MM.1S (cell line): ENCODE results near the gene LSAMP.
"Not testable (repeated sequence)": the region's sequence is repeated elsewhere in the genome, so short reads cannot be mapped to it uniquely, and the experiment has no call there.

Source experiments
- DNase-seq: peaks from one replicate; pipeline ENCODE4 v3.0.0-alpha.2; 2015
- H2AFZ ChIP-seq: fragments of 300-600 bp; sonication (generic); 2 replicates; pipeline ENCODE4 v1.6.0; 2016; ENCODE audit warnings: antibody characterized with exemption, low read length
- H3F3A ChIP-seq: fragments of 300-600 bp; sonication (generic); 2 replicates; pipeline ENCODE4 v1.6.1; 2016; ENCODE audit warnings: mild to moderate bottlenecking, antibody characterized with exemption, low read length, moderate library complexity, mixed read lengths; ENCODE audit not compliant: insufficient read depth
- H3K27ac ChIP-seq: fragments of 300-600 bp; sonication (generic); 2 replicates; pipeline ENCODE4 v1.5.1; 2016; ENCODE audit warnings: mild to moderate bottlenecking, low read length
- H3K27me3 ChIP-seq: fragments of 300-600 bp; sonication (generic); replicated peaks from 2 replicates; pipeline ENCODE4 v1.6.0; 2016; ENCODE audit warnings: low read length; ENCODE audit not compliant: insufficient read depth
- H3K36me3 ChIP-seq: fragments of 300-600 bp; sonication (generic); replicated peaks from 2 replicates; pipeline ENCODE4 v1.6.1; 2016; ENCODE audit warnings: mild to moderate bottlenecking, low read length, mixed read lengths; ENCODE audit not compliant: insufficient read depth
- H3K4me1 ChIP-seq: fragments of 300-600 bp; sonication (generic); 2 replicates; pipeline ENCODE4 v1.6.1; 2016; ENCODE audit warnings: low read length, mixed read lengths
- H3K4me2 ChIP-seq: fragments of 300-600 bp; sonication (generic); 2 replicates; pipeline ENCODE4 v1.6.0; 2016; ENCODE audit warnings: low read depth, low read length
- H3K4me3 ChIP-seq: fragments of 300-600 bp; sonication (generic); 2 replicates; pipeline ENCODE4 v1.5.1; 2016; ENCODE audit warnings: low read length, mixed read lengths
- H3K79me2 ChIP-seq: fragments of 300-600 bp; sonication (generic); 2 replicates; pipeline ENCODE4 v1.6.1; 2016; ENCODE audit warnings: mixed run types, low read length, mixed read lengths
- H3K9ac ChIP-seq: fragments of 300-600 bp; sonication (generic); 2 replicates; pipeline ENCODE4 v1.6.1; 2016; ENCODE audit warnings: low read length, mixed read lengths
- H3K9me2 ChIP-seq: fragments of 300-600 bp; sonication (generic); replicated peaks from 2 replicates; pipeline ENCODE4 v1.6.1; 2016; ENCODE audit warnings: mild to moderate bottlenecking, low read length, mixed read lengths; ENCODE audit not compliant: insufficient read depth
- H3K9me3 ChIP-seq: fragments of 300-600 bp; sonication (generic); replicated peaks from 2 replicates; pipeline ENCODE4 v1.6.1; 2016; ENCODE audit warnings: mild to moderate bottlenecking, low read length, mixed read lengths; ENCODE audit not compliant: insufficient read depth
- H4K20me1 ChIP-seq: fragments of 300-600 bp; sonication (generic); 2 replicates; pipeline ENCODE4 v1.6.1; 2016; ENCODE audit warnings: mild to moderate bottlenecking, low read length, moderate library complexity, mixed read lengths; ENCODE audit not compliant: insufficient read depth
- CTCF ChIP-seq: fragments of 300-600 bp; sonication (generic); IDR thresholded peaks from 2 replicates; pipeline ENCODE4 v1.5.1; 2016; ENCODE audit warnings: antibody characterized with exemption, low read length, mixed read lengths
- EZH2 ChIP-seq: fragments of 300-600 bp; sonication (generic); optimal IDR thresholded peaks from 2 replicates; pipeline ENCODE3; 2017; ENCODE audit warnings: low read depth, mild to moderate bottlenecking, antibody characterized with exemption, low read length, mixed read lengths
- EZH2phosphoT487 ChIP-seq: fragments of 300-600 bp; sonication (generic); IDR thresholded peaks from 2 replicates; pipeline ENCODE4 v1.6.1; 2018; ENCODE audit warnings: antibody characterized with exemption, low read length

The LSAMP gene

GRCh38 chr3:116216761-116217160 is 228.5 kb downstream of the LSAMP start:
- Histone ChIP-seq H3K9ac (no peak overlapping the region), H3K27ac (no peak overlapping the region), H3K27me3 (no peaks in the 10 kb centered on the region), H3K4me1 (no peaks in the 10 kb centered on the region), H3K36me3 (no peaks in the 10 kb centered on the region), H2AFZ (no peak overlapping the region), H3K4me2 (no peak overlapping the region), H3K9me3 (no peaks in the 10 kb centered on the region), H3K4me3 (no peak overlapping the region), H3K9me2 (no peaks in the 10 kb centered on the region), H3K79me2 (no peaks in the 10 kb centered on the region), H3F3A (no peaks in the 10 kb centered on the region), H4K20me1 (no peaks in the 10 kb centered on the region)
- TF ChIP-seq EZH2phosphoT487 (no peak), CTCF (no peak), EZH2 (no peak)
- no peak for DNase-seq

- no peaks in the 10 kb centered on the region for H4K20me1 ChIP-seq
- H3K27me3 ChIP-seq, result no peaks in the 10 kb centered on the region
- H3K27ac ChIP-seq, result no peak overlapping the region
- H3K4me3 ChIP-seq, result no peak overlapping the region
- no peak overlapping the region for H2AFZ ChIP-seq
- H3K36me3 ChIP-seq, result no peaks in the 10 kb centered on the region
- H3K9ac ChIP-seq, result no peak overlapping the region
- H3K79me2 ChIP-seq, result no peaks in the 10 kb centered on the region
- no peak overlapping the region for H3K4me2 ChIP-seq
- H3K9me2 ChIP-seq, result no peaks in the 10 kb centered on the region
- TF ChIP-seq CTCF (no peak), EZH2phosphoT487 (no peak), EZH2 (no peak)
- H3F3A ChIP-seq, result no peaks in the 10 kb centered on the region
- no peaks in the 10 kb centered on the region for H3K9me3 ChIP-seq
- no peak for DNase-seq
- no peaks in the 10 kb centered on the region for H3K4me1 ChIP-seq
Observed at GRCh38 chr3:116211901-116212300, 233.4 kb downstream of the LSAMP start.

- not testable (repeated sequence) for H3K27ac ChIP-seq, H3K79me2 ChIP-seq, H2AFZ ChIP-seq, H3K36me3 ChIP-seq, H3K9ac ChIP-seq, H3K9me3 ChIP-seq, H3K4me3 ChIP-seq, H3F3A ChIP-seq, DNase-seq, H3K27me3 ChIP-seq, H3K9me2 ChIP-seq, H4K20me1 ChIP-seq, H3K4me2 ChIP-seq, H3K4me1 ChIP-seq
Observed at GRCh38 chr3:116208830-116209229, 236.5 kb downstream of the LSAMP start.

- TF ChIP-seq EZH2phosphoT487, result no peak
- TF ChIP-seq CTCF, result no peak
- no peak for TF ChIP-seq EZH2
- H3K27me3 ChIP-seq, result no peaks in the 10 kb centered on the region
- DNase-seq, result no peak
- H3K4me2 ChIP-seq, result no peak overlapping the region
- no peaks in the 10 kb centered on the region for H3F3A ChIP-seq
- no peak overlapping the region for H3K9ac ChIP-seq
- no peaks in the 10 kb centered on the region for H4K20me1 ChIP-seq
- no peaks in the 10 kb centered on the region for H3K36me3 ChIP-seq
- no peak overlapping the region for H2AFZ ChIP-seq
- H3K9me3 ChIP-seq, result no peaks in the 10 kb centered on the region
- H3K4me3 ChIP-seq, result no peak overlapping the region
- no peak overlapping the region for H3K27ac ChIP-seq
- H3K4me1 ChIP-seq, result no peaks in the 10 kb centered on the region
- no peaks in the 10 kb centered on the region for H3K79me2 ChIP-seq
- H3K9me2 ChIP-seq, result no peaks in the 10 kb centered on the region
Observed at GRCh38 chr3:116200956-116201690, 244.2 kb downstream of the LSAMP start.
